Activated CD8-positive, alpha-beta T cell treated with anti-CD3 and anti-CD28 coated beads for 36 hours (primary cell): ENCODE results near the gene RABL6. TPM values are rescaled to one million over a fixed set of nuclear protein-coding genes. Genes with fewer than 3 reads are reported as not detected.

Source experiments
- ATAC-seq: fragments of 200-7000 bp; cut with Tn5 transposase; one replicate; pipeline ENCODE4 v1.10.0; 2021; ENCODE audit warnings: mild to moderate bottlenecking, moderate library complexity
- CTCF ChIA-PET: fragments of 350-600 bp; sonication (Branson Sonifier 250); formaldehyde crosslinking; loops from one replicate; lab custom pipeline; 2021; ENCODE audit warnings: antibody characterized with exemption; lab: Charles Lee
- POLR2A ChIA-PET: fragments of 350-600 bp; sonication (Branson Sonifier 250); formaldehyde crosslinking; loops from one replicate; lab custom pipeline; 2021; ENCODE audit warnings: antibody characterized with exemption; lab: Charles Lee
- DNase-seq: peaks from one replicate; pipeline ENCODE4 v3.0.0-alpha.2; 2020
- H3K27ac Mint-ChIP-seq: one replicate; pipeline ENCODE4 v1.8.0; 2021; ENCODE audit warnings: mild to moderate bottlenecking, mixed read lengths
- H3K27me3 Mint-ChIP-seq: one replicate; pipeline ENCODE4 v1.8.0; 2021; ENCODE audit warnings: mixed read lengths
- H3K36me3 Mint-ChIP-seq: one replicate; pipeline ENCODE4 v1.8.0; 2021; ENCODE audit warnings: low read depth, mixed read lengths
- H3K4me1 Mint-ChIP-seq: one replicate; pipeline ENCODE4 v1.8.0; 2021; ENCODE audit warnings: low read depth, mixed read lengths
- H3K4me3 Mint-ChIP-seq: one replicate; pipeline ENCODE4 v1.8.0; 2021; ENCODE audit warnings: mild to moderate bottlenecking, moderate library complexity, mixed read lengths
- H3K9me3 Mint-ChIP-seq: one replicate; pipeline ENCODE4 v1.8.0; 2021; ENCODE audit warnings: mixed read lengths
- CTCF ChIP-seq: fragments of 200-600 bp; IDR thresholded peaks from one replicate; pipeline ENCODE4 v1.8.0; 2022; ENCODE audit warnings: antibody characterized with exemption, mild to moderate bottlenecking
- intact Hi-C: fragments of 100-400 bp; cut with micrococcal nuclease; formaldehyde crosslinking; loops from one replicate; pipeline ENCODE4 v1.10.0; 2022
- total RNA-seq, 2 experiments: library from RNA; stranded (reverse); gene quantifications; one replicate each; pipeline ENCODE4 v1.2.3, GENCODE V29; 2021

Gene RABL6
- total RNA-seq, 2 experiments from 2014 or later = 85.6 to 86.6 TPM

GRCh38 chr9:136885950-136886578, 78.3 kb downstream of the RABL6 start, which contains the start of gene TRAF2:
TRAF2 (plus strand) TSS chr9:136886516; CDS start chr9:136898741, 12,225 bp downstream.
- Mint-ChIP-seq H3K27me3 (no peaks in the 10 kb centered on the region), H3K9me3 (no peaks in the 10 kb centered on the region), H3K4me1 (peaks cover 57% of the 10 kb centered on the region), H3K4me3 (peak within 1 kb of the TSS; percentile 89), H3K36me3 (peaks cover 26% of the 10 kb centered on the region), H3K27ac (peak within 1 kb of the TSS; percentile 84)
- POLR2A ChIA-PET = interaction anchor here (0.5 to 6.6 kb wide), 9 partner anchors 11 to 148 kb away, joined by 3 to 49 read pairs (median 3); partner anchors contain the start of genes EDF1, PAXX and RABL6
- intact Hi-C loops = no loop called here
- ATAC-seq = peak; percentile 88
- no peak for TF ChIP-seq CTCF
- CTCF ChIA-PET = interaction anchor here (0.6 to 1.3 kb wide), 4 partner anchors 43 to 143 kb away, joined by 3 to 6 read pairs (median 3); partner anchors contain the start of genes AJM1, C8G and FBXW5
- peak; percentile 98 for DNase-seq

- H3K27me3 Mint-ChIP-seq = no peaks in the 10 kb centered on the region
- DNase-seq = peak; percentile 50
- intact Hi-C loops = no loop called here
- peak overlapping the region; percentile 89 for H3K4me3 Mint-ChIP-seq
- TF ChIP-seq CTCF = no peak
- H3K9me3 Mint-ChIP-seq = no peaks in the 10 kb centered on the region
- ChIA-PET CTCF (interaction anchor here (0.6 to 1.3 kb wide), 4 partner anchors 8 to 142 kb away, joined by 3 to 6 read pairs (median 3); partner anchors contain the start of genes AJM1, C8G and FBXW5), POLR2A (interaction anchor here (0.5 to 6.6 kb wide), 11 partner anchors 10 to 147 kb away, joined by 3 to 49 read pairs (median 3); partner anchors contain the start of genes EDF1, PAXX and RABL6)
- peaks cover 28% of the 10 kb centered on the region for H3K36me3 Mint-ChIP-seq
- ATAC-seq = no peak
- peak overlapping the region; percentile 84 for H3K27ac Mint-ChIP-seq
- H3K4me1 Mint-ChIP-seq = peaks cover 48% of the 10 kb centered on the region
Observed at GRCh38 chr9:136886610-136887597, 79.2 kb downstream of the RABL6 start.

GRCh38 chr9:136888454-136888853, 80.7 kb downstream of the RABL6 start:
- DNase-seq (no peak), ATAC-seq (no peak)
- peaks cover 29% of the 10 kb centered on the region for H3K36me3 Mint-ChIP-seq
- CTCF ChIA-PET = interaction anchor here (0.6 to 0.8 kb wide), 2 partner anchors 46 to 86 kb away, joined by 3 read pairs; partner anchors contain the start of gene AJM1
- intact Hi-C loops = no loop called here
- H3K4me1 Mint-ChIP-seq = peaks cover 42% of the 10 kb centered on the region
- TF ChIP-seq CTCF = no peak
- POLR2A ChIA-PET = interaction anchor here (1.2 to 6.6 kb wide), 4 partner anchors 8 to 44 kb away, joined by 3 to 49 read pairs (median 6); no protein-coding TSS in a partner anchor
- no peaks in the 10 kb centered on the region for H3K27me3 Mint-ChIP-seq
- H3K9me3 Mint-ChIP-seq = no peaks in the 10 kb centered on the region
- H3K27ac Mint-ChIP-seq = peak overlapping the region; percentile 20
- H3K4me3 Mint-ChIP-seq = peak overlapping the region; percentile 89

GRCh38 chr9:136889858-136890257, 82.1 kb downstream of the RABL6 start:
- intact Hi-C loops = no loop called here
- ChIA-PET POLR2A (interaction anchor here (6.6 kb wide), 1 partner anchor 11 kb away, joined by 49 read pairs; no protein-coding TSS in a partner anchor), CTCF (no interaction called here)
- Mint-ChIP-seq H3K27ac (no peak overlapping the region), H3K27me3 (no peaks in the 10 kb centered on the region), H3K4me3 (no peak overlapping the region), H3K36me3 (peaks cover 35% of the 10 kb centered on the region), H3K4me1 (peaks cover 44% of the 10 kb centered on the region), H3K9me3 (no peaks in the 10 kb centered on the region)
- ATAC-seq (no peak), DNase-seq (no peak)
- no peak for TF ChIP-seq CTCF
